Left colon (tissue), 2 donors: ENCODE results near the gene LIPG. TPM values are rescaled to one million over a fixed set of nuclear protein-coding genes. Genes with fewer than 3 reads are reported as not detected.

Source experiments
- ATAC-seq: fragments of 200-7000 bp; cut with Tn5 transposase; one replicate; pipeline ENCODE4 v1.9.1; 2020; ENCODE audit warnings: mild to moderate bottlenecking, moderate library complexity
- DNase-seq, 2 donors: peaks; one replicate each; pipeline ENCODE4 v3.0.0-alpha.2; 2020
- intact Hi-C, 2 donors: fragments of 100-400 bp; cut with DNase I in 1 of 2; cut with micrococcal nuclease in 1 of 2; formaldehyde crosslinking; loops; one replicate each; pipeline versions ENCODE4 v1.11.2 to v1.14.0; 2022; cut with DNase I, micrococcal nuclease
- total RNA-seq, 2 donors: library from RNA; stranded (reverse); fragmentation: NEBNext Ultra II Directional; extraction: Animal tissue kit (Norgen Biotek cat#: 25700); gene quantifications; one replicate each; pipeline ENCODE4 v1.2.1, GENCODE V29; 2021
- donor health status: DM: no; HTN: no; CAD: no.
- donor health status: DM: yes; HTN: yes; CAD: no.

The LIPG gene
- total RNA-seq, 2 donors from 2014 or later = 14.2 to 39.0 TPM

- intact Hi-C loops = no loop called here
- ATAC-seq (no peak), DNase-seq (no peak)
Measured at GRCh38 chr18:49621301-49621700, 59.4 kb downstream of the LIPG start.

DNA sequence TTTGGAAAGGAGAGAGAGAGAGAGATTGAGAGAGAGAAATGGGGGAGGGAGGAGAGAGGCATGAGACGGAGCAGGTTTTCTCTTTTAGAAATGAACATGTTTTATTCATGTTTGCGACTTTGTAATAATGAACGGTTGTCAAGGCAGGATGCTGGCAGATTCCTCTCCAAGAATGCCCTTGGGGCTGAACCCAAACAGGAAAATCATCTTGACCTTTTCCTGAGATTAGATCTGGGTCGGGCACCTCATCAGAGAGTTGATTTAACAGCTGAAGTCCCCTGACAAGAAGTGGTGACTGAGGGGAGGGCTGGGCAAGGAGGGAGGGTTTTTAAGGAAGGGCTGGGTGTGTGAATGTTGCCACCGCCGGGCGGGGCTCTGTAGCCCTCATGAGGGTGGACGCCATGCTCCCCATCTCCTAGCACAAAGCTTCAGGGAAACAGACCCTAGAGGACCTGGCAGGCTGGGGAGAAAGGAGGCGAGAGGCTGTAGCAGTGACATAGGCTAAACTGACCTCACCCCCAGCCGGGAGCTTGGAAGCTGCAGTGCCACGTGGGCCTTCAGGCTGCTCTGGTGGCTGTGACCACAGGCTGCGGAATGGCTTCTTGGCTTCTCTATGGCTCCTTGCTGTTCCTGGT lies 60.0 kb downstream of the LIPG start:
- intact Hi-C loops = no loop called here
- DNase-seq (no peak), ATAC-seq (no peak)

DNA sequence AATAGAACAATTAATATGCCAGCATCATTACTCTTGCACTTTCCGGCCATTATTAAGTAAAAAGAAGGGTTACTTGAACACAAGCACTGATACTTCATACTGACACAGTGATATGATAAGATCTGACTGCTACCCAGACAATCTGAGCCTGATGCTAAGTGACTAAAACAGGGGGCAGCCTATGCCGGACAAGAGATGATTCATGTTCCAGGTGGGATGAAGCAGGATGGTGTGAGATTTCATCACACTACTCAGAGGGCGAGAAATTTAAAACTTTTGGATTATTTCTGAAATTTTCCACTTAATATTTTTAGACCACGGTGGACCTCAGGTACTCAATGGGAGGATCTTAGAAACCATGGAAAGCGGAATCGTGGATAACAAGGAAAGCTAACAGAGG lies 61.7 kb downstream of the LIPG start:
- ATAC-seq = no peak
- intact Hi-C loops = no loop called here
- no peak for DNase-seq

DNA sequence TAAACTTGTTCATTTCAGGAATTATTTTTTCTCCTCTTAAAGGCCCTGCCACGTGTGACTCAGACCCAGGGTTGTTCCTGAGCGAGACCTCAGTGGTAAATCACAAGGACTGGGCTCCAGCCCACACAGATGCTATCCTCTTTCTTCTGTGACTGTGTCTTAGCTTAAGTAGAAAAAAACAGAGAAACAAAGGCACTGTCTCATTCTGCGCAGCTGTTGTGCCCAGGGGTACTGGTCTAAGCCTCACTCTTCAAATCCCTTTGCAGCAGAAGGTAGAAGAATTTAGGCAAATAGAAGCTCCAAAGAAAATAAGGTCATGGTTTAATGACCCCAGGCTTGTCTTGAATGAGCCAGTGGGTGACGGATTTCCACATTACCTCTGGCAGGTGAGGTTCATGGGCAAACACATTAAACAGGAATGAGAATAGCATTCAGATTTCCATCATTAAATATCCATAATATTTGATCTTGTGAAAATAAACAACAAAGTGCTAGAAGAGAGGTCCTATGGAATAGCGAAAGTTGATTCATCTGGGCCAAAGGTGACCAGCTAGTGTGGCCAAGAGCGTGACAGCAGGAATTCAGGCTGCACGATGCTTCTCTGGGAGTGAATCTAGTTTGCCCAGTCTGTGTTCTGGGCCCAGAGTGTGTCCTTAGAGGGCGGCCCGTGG lies 63.3 kb downstream of the LIPG start:
- intact Hi-C loops = no loop called here
- DNase-seq (no peak), ATAC-seq (no peak)

DNA sequence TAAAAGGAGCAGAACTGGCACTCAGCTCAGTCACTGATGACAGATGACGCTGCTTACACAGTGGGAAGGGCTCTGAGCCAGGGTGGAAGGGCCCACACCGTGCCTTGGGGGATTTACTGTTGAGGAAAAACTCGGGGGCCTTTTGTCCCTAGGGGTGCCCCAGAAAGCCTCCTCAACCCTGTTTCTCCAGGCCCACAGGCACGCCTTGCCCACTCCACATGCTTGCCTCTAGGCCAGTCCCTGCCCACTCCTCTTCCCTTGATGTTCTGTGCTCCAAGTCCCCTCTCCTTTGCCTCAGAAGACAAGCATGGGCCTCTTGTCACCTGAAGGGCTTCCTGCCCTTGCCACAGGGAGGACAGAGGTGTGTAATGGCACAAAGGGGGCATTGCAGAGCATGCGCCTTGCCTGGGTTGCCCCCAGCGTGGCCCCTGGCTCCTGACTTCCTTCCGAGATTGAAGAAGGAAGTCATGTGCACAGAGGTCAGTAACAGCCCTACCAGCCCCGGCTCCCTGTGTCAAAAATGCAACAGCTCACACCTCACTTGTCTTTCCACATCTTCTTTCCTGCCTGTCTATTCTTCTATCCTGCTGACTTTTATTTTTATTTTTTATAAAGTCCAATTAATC lies 65.1 kb downstream of the LIPG start:
- intact Hi-C loops = no loop called here
- ATAC-seq (no peak), DNase-seq (no peak)

GRCh38 chr18:49628119-49628518 lies 66.3 kb downstream of the LIPG start:
- peak; percentile 38 for ATAC-seq
- intact Hi-C loops = no loop called here
- peak in 1 of 2 donors; percentile 29 for DNase-seq

DNA sequence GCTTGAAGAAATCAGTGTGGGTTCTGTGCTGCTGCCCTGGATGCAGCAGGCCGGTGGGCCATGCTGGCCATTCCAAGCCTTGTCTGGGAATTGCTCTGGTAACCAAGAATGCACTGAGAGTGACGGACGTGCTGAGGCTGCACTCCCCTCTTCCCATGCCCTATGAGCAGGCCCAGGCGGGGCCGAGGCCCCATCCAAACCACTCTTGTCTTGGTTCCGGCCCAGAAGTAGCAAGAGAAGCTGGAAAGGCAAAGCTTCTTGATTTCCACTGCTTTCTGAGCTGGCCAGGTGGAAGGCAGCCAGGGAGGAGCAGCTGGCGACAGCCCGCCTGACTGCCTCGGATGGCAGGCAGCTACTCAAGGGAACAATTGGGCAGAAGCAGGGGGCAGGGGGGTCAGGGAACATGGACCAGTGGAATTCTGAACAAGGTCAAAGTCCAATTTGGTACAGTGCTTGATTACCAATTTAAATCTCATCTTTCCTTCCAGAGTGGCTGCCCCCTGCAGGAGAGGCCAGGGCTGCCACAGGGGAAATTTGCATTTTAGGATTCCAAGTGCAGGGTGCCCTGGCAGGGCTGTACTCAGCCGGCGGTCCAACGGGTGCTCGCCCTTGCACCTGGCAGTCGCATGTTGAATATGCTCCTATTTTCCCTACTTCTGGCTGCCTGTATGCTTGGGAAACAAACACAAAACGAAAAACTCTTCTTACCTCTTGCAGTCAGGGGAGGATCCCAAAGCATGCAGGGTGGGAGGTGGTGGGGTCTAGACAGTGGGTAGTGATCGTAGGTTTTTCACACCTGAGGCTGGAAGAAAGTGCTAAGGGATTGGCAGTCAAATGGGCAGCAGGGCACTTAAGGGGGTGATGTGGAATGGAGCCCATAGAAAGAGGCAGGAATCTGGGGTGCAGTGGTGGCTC lies 67.3 kb downstream of the LIPG start:
- ATAC-seq = peak; percentile 69
- intact Hi-C loops = no loop called here
- DNase-seq = peak; percentile 40 to 46

DNA sequence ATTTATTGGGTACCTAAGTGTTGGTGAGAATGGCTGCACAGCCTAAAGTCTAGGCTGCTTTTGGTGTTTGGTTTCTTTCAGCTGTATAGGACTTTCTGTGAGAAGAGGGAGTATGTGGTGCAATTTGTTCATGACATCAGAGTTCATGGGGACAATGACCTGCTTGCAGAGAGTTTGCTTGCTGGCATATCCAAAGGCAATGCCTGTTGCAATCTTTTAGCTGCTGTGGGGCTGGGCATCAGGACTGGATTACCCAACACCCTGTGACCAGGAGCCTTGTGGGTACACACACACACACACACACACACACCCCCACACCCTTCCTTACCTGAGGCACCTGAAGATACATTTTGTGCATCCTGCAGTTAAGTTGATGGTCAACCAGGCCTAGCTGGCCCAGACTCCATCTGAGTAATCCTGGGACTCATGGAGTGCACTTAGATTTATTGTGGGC lies 68.4 kb downstream of the LIPG start:
- peak; percentile 71 for ATAC-seq
- no peak for DNase-seq
- intact Hi-C loops = no loop called here

GRCh38 chr18:49631146-49631866 lies 69.4 kb downstream of the LIPG start:
- ATAC-seq (no peak), DNase-seq (no peak)
- intact Hi-C loops = no loop called here

- DNase-seq (no peak), ATAC-seq (no peak)
- intact Hi-C loops = no loop called here
Measured at GRCh38 chr18:49632588-49632987, 70.7 kb downstream of the LIPG start.

GRCh38 chr18:49638209-49638785 lies 76.4 kb downstream of the LIPG start:
- ATAC-seq = no peak

DNA sequence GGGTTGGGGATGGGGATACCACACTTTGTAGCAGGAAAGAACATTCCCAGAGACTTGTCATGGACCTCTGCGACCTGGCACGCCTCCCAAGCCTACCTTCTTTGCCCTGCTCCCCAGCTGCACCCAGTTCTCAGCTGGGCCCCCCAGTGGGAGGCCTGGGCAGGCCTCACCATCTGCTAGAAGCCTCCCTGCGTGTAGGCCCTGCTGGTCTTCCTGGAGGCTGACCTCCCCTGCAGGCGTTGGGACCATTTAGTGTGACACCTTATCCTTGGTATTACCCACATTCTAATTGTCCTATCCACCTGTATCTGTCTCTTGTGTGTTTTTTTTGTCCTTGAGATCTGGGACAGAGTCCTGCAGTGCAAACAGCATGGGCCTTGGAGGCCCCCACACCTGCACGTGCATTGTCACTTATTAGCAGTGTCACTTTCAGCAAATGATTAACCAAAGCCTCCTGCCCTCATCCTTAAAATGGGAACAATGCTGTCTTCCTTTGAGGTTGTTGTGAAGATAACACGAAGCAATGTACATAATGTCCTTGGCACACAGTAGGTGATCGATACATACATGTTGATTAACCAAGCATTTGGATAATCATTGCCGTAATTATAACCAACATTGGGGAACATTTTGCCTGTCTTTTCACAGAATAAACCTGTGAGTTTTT lies 77.2 kb downstream of the LIPG start:
- ATAC-seq (no peak), DNase-seq (no peak)
- intact Hi-C loops = no loop called here

More at GRCh38 chr18:49638209-49638785, 76.4 kb downstream of the LIPG start:
- no peak for DNase-seq
- intact Hi-C loops = no loop called here

DNA sequence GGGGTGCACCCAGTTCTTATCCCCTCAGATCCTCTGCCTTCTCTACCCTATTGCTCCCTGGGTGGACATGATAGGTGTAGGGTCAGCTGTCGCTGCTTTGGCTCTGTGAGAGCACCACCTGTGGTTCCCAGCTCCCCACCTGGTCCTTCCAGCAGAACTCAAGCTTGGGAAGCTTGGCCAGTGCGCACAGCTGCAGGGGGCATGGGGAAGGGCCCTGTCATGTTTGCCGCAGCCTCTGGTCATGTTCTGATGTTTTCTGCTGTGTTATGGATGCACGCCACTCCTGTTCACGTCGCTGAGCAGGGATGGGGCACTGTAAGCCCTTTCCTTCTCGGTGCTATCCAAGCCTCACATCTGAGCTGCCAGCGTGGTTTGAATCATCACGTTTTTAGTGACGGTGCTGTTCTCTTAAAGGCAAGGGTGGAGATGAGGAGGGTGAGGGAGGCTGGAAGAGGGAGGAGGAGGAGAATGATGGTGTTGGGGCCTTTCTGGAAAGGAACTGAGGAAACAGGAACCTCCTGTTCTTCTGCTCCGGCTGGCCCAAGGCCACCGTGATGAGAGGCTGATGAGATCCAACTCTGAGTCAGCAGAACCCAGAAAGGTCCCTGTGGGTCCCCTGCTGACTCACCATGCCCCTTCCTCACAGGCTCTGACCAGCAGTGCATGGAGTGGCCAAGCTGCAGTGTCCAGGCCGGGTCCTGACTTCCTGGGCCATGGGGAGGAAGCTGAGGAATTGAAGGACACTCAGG lies 78.0 kb downstream of the LIPG start:
- DNase-seq (no peak), ATAC-seq (no peak)
- intact Hi-C loops = no loop called here

GRCh38 chr18:49640741-49641140 lies 78.9 kb downstream of the LIPG start:
- intact Hi-C loops = no loop called here
- no peak for ATAC-seq
- no peak for DNase-seq

DNA sequence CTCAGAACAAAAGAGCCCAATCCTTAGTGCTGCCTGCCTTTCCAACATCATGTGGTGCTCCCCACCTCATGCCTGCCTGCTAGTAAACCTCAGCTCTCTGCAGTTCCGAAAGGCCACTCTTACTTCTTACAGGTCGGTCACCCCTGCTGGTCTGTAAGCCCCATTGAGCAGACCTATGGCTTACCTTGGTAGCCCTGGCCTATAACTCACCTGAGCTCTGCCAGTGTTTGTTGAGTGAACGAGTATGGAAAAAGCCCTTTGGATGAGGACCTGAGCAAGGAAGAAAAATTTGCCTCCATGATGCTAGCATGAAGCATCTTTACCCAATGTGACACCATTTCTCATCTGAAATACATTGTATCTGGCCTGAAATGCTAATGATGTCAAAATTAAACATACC lies 83.3 kb downstream of the LIPG start:
- DNase-seq = no peak
- intact Hi-C loops = no loop called here
- no peak for ATAC-seq

GRCh38 chr18:49645841-49646351 lies 84.0 kb downstream of the LIPG start:
- intact Hi-C loops = no loop called here
- peak; percentile 15 for ATAC-seq
- DNase-seq = peak in 1 of 2 donors; percentile 44

DNA sequence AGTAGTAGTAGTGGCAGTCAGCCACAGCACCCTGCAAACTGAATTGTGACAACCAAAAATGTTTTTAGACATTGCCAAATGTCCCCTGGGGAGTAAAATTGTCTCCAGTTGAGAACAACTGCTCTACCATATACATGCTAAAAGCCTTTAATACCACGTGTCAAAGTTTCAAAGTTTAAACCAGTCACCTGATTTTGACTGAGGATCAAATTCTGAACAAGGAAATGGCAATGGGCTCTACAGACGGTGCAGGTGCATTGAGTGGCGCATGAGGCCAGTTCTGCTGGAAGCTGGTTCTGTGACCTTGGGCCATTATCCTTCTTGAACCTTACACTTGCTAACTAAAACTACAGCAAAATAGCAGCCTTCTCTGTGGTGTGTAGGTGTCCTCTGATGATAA lies 85.0 kb downstream of the LIPG start:
- intact Hi-C loops = no loop called here
- ATAC-seq (peak; percentile 64), DNase-seq (no peak)
